IPS DF 19.7 (cell line): ENCODE data around the gene CRYZL1.
A peak's percentile ranks its signal among the peaks of the same experiment; 100 is the strongest.
"Not testable (repeated sequence)": the region's sequence is repeated elsewhere in the genome, so short reads cannot be mapped to it uniquely, and the experiment has no call there.

Experiments
- DNase-seq: peaks from one replicate; pipeline ENCODE4 v3.0.0-alpha.2; 2013; ENCODE audit warnings: low read depth, low spot score

CRYZL1 gene

DNA sequence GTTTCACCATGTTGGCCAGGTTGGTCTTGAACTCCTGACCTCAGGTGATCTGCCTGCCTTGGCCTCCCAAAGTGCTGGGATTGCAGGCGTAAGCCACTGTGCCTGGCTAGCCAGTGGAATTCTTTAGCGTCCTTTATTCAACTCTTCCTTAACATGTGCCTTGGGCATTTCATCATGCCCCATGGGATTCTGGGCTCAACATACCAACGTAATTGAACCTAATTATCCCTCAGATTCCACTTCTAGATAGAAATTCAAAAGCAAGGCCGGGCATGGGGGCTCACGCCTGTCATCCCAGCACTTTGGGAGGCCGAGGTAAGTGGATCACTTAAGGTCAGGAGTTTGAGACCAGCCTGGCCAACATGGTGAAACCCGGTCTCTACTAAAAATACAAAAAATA, 15.4 kb downstream of the CRYZL1 start:
- not testable (repeated sequence) for DNase-seq

DNA sequence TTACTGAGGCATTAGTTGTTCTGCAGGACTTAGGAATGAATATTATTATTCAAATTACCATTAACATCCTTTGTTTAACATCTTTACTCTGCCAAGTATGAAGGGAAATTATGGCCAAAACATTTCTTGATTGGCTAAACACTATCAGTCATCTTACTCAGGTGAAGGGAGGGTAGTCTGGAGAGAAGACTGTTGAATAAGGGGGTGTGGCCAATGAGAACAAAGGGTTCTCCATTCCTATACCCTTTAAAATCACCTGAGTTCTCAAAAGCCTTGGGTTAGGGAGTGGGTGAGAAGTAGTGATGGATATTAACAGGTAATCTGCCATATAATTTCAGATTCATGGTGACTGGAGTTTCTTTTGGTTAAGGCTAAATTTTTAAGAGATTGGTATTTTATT, 19.3 kb downstream of the CRYZL1 start:
- DNase-seq = no peak

DNA sequence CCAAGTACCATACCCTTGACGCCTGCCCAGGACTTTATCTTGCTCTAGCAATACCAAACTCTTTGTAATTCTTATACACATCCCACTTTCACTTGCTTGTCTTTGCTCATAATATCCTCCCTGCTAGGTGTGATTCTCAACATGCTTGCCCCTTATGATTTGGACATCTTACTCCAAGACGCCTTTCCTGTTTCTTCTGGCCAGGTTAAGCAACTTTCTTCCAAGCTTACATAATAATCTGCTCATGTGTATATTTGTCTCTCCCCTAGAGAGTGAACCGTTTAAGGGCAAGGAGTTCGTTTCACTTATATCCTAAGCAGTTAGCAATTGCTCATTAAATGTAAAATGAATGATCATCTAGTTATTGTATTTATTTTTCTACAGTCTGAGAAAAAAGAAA, 21.8 kb downstream of the CRYZL1 start:
- no peak for DNase-seq

DNA sequence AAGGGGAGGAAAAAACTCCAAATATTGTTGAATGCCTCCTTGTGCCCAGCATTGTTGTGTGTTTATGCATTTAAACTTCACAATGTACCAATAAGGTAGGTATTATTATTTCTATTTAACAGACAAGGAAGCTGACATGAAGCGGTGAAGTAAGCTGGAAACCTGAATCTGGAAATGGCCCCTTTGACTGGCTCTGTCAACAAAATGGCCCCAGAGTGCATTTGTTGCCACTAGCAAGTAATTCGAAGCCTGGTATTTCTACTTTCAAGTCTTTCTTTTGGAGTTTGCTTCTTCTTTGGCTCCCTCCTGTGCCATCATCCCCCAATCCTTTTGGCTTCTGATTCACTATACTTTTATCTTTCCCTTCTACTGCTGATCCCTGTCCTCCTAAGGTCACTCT, 23.1 kb downstream of the CRYZL1 start:
- DNase-seq = no peak

DNA sequence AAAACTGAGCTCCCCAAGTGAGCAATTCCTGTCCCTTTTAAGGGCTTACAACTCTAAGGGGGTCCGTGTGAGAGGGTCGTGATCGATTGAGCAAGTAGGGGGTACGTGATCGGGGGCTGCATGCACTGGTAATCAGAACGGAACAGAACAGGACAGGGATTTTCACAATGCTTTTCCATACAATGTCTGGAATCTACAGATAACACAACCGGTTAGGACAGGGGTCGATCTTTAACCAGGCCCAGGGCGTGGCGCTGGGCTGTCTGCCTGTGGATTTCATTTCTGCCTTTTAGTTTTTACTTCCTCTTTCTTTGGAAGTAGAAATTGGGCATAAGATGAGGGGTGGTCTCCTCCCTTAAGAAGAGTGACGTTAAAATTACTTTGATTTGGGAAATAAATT, 24.0 kb downstream of the CRYZL1 start:
- not testable (repeated sequence) for DNase-seq

DNA sequence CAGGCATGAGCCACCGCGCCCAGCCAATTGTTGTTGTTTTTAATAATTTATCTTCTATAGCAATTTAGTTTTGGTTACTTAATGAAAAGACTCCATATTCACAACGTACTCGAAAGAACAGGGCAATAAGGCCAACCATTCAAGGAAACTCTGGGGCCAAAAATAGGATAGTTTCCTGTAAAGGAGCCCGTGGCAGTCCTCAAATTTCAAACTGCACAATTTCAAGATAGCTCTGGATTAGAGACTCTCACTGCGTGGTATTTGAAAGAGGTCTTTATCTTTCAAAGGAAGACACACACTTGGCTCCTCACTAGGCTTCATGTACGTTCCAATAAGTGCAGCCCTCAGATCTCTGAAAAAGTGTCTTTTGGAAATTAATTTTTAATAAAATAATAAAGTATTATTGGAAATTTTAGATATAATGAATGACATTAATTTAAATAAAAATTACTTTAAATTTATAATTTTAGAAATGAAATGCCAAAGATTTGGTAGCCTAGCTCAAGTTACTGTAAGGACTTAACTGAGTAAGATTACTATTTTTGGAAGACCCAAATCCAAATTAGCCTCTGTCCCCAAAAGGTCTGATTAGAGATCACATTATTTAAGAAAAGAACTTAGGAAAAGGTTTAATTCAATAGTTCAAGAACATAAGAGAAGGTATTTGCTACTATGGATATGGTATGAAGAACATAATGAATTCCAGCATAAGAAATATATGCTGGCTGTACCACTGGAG, 30.4 kb downstream of the CRYZL1 start:
- no peak for DNase-seq

- no peak for DNase-seq
Observed at GRCh38 chr21:33608559-33608958, 33.0 kb downstream of the CRYZL1 start.

DNA sequence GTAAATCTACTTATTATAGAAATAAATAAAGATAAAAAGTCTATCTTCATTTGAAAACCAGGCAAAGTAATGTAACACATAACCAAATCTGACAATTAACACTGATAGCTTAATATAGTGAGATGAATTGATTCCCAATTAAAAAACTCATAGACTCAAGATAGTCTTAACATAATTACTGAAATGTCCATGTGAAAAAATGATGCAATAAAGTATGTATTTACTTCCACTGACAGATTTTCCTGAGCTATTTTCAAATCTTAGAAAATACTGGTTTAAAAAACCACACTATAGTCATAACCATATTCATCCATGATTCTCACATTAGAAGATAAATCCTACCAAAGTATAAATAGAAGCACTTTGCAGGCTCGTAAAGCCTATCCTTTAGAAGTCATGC, 43.5 kb downstream of the CRYZL1 start:
- no peak for DNase-seq

GRCh38 chr21:33588485-33589335, 52.8 kb downstream of the CRYZL1 start, which contains the start of gene DONSON:
TSS of gene DONSON (minus strand) at chr21:33588684. CDS start at chr21:33588641, 43 bp downstream.
- DNase-seq = peak; percentile 20

DNA sequence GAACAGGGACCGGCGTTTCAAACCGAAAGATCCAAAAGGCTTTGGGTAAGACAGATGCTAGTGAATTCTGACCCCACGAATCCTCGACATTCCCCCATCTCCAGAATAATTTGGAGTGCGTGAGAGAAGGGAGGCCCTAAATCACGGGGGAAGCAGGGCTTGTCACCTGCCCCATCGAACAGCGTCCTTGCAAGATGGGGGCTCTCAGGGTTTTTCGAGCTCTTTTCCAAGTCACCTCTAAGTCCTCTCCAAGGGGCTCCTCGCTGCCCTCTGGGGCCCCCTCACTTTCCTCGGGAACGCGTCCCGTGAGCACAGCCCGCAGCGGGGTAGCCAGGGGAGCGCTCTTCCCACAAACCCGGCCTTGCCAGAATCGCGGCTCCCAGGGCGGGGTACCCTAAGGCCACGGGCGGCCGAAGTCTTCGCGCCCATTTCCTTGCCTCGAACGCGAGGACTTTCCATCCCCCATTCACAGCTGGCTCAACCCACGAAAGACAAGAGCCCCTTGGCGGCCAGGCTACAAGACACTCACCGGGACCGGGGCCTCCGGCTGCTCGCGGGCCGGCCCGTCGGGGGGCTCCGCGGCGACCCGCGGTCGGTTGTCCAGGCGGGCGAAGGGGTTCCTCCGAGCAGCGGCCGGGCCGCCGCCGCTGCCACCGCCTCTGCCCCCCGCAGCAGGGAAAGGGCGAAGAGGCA, 53.6 kb downstream of the CRYZL1 start:
- DNase-seq = no peak

DNA sequence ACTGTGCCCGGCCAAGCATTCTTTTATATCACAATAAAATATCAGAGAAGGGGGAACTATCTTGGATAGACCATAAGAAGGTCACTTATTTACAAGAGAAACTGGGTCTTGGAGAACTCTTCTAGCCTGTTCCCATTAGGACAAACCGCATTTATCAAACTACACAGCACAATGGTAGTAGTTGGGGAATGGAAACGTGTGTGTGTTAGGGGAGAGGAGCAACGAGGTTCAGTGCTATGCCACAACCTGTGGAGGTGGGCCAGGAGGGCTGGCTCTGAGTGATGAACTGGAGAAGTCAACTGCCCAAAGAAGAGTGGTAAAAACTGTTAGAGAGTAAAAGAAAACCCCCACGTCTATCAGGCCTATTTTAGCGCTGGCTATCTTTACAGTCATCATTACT, 54.6 kb downstream of the CRYZL1 start:
- no peak for DNase-seq

DNA sequence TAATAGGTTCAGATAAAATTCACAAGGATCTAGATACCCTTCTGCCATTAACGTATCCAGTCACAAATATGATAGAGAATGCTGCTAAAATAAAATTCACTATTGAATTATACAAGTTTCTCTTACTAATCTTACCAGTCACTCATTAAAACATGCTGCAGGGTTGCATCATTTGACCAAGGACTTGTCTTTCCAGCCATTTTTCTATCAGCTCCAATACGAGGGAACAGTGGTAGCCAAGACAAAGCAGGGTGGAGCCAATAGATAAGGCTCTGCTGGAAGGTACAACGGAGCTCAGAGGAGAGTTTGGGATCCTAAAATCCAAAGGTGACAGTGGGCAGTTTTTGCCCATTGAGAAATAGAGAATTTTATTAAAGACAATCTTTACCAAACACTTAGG, 57.1 kb downstream of the CRYZL1 start:
- DNase-seq = no peak

GRCh38 chr21:33578959-33579542, 62.5 kb downstream of the CRYZL1 start:
- DNase-seq = no peak

DNA sequence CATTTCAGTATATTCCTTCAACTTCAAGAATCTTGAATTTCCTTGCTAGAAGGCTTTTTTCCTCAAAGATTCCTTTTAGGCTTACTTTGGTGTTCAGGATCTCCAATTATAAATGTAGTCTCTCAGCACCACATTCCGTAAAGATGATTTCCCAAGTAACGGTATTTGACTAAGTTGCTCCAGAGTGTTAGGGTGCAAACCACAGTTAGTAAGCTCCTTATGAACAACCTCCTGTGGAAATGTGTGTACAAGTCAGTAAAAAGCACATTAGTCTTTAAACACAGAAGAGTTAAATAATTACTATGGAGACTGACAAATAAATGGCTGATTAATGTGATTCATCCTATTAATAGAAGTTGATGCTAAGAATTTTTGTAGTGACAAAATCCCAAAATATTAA, 63.3 kb downstream of the CRYZL1 start:
- DNase-seq = no peak

DNA sequence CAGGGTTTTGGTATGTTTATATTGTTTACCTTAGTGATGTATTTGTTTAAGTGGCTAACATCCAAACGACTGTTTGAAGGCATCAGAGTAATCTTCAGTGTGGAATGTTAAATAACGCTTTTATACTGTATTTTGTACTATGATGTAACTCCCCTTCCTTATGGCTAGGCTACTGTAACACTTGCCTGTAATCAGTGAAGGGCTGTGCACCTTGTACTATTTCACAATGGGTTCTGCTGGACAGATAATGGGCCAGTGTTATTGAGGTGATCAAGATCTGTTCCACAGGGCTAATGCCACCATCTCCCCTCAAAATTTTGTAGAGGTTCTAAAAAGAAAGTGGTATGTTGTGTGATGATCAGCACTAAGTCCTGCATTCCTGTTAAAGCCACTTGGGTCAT, 64.8 kb downstream of the CRYZL1 start:
- not testable (repeated sequence) for DNase-seq

GRCh38 chr21:33572350-33572749, 69.2 kb downstream of the CRYZL1 start:
- DNase-seq = no peak

- no peak for DNase-seq
Observed at GRCh38 chr21:33569991-33570390, 71.5 kb downstream of the CRYZL1 start.

GRCh38 chr21:33568448-33568847, 73.1 kb downstream of the CRYZL1 start:
- DNase-seq = no peak

DNA sequence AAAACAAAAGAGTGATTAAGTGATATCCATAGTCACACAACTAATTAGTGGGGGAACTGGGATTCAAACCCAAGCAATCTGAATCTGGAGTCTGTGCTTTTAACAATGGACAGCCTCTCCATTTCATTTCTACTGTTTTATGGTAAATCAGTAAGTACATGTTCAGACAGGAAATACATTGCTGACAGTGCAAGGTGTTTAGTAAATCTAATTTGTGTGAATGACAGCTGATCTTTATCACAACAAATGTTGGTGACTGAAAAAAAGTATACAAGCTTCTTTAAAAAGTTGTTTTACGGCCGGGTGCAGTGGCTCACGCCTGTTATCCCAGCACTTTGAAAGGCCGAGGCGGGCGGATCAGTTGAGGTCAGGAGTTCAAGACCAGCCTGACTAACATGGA, 73.6 kb downstream of the CRYZL1 start:
- no peak for DNase-seq

- no peak for DNase-seq
Observed at GRCh38 chr21:33566514-33566913, 75.0 kb downstream of the CRYZL1 start.

DNA sequence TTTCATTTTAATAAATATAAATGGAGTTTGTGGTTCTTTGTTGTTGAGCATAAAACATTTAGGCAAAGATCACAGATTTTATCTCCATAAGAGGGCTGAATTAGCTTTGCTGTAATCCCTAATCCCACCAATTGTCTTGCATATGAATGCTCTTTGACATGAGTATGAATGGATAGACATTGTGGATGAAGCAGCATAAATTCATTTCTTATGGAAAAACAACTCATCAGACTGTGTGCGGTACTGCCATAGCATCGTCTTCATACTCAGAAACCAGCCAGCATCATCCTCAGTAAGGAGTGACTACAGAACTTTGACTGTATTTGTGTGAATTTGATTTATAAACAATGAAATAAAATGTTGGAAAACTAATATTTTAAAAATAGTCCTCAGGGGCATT, 79.2 kb downstream of the CRYZL1 start:
- DNase-seq = no peak

- no peak for DNase-seq
Observed at GRCh38 chr21:33561373-33561772, 80.2 kb downstream of the CRYZL1 start.
